Mammary epithelial cell (primary cell): ENCODE data around the gene TNRC18.

Source experiments
- EZH2 ChIP-seq: IDR thresholded peaks from 2 replicates; pipeline ENCODE4 v1.6.1; 2012; ENCODE audit warnings: low read length, inconsistent platforms, borderline replicate concordance
- TF ChIP-seq, protein P1 (sequence below), 2 donors: IDR thresholded peaks in 1 of 2; conservative IDR thresholded peaks in 1 of 2; 2 replicates each; pipeline ENCODE4 v1.5.1; 2011 to 2012; ENCODE audit warnings: inconsistent platforms in 2 of 2, low read length in 2 of 2, mild to moderate bottlenecking in 2 of 2, control low read depth in 1 of 2, low read depth in 1 of 2; ENCODE audit not compliant: insufficient read depth in 1 of 2; ENCODE audit errors: extremely low read depth in 1 of 2

DNA sequence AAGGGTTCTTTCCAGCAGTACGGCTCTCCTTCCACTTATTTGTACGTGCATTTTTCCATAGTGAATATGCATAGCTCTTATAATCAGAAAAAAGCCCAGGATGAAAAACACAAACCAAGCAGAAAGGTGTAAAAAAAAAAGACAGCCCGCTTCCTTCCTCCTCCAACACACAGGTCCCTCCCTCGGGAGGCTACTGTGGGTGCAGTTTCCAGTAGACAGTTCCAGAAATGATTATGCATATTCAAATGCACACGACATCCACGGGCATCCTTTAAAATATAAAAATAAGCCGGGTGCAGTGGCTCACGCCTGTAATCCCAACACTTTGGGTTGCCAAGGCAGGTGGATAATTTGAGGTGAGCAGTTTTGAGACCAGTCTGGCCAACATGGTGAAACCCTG, 59.9 kb downstream of the TNRC18 start:
- TF ChIP-seq, protein P1, sequence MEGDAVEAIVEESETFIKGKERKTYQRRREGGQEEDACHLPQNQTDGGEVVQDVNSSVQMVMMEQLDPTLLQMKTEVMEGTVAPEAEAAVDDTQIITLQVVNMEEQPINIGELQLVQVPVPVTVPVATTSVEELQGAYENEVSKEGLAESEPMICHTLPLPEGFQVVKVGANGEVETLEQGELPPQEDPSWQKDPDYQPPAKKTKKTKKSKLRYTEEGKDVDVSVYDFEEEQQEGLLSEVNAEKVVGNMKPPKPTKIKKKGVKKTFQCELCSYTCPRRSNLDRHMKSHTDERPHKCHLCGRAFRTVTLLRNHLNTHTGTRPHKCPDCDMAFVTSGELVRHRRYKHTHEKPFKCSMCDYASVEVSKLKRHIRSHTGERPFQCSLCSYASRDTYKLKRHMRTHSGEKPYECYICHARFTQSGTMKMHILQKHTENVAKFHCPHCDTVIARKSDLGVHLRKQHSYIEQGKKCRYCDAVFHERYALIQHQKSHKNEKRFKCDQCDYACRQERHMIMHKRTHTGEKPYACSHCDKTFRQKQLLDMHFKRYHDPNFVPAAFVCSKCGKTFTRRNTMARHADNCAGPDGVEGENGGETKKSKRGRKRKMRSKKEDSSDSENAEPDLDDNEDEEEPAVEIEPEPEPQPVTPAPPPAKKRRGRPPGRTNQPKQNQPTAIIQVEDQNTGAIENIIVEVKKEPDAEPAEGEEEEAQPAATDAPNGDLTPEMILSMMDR (conservative IDR thresholded peaks at IDR 0.05 in 1 of 2, IDR thresholded peaks at IDR 0.05 in 1 of 2; ENCODE audit: extremely low read depth in 1 of 2, insufficient read depth in 1 of 2, low read depth in 1 of 2, low read length in 2 of 2) = no peak
- TF ChIP-seq EZH2 = no peak
